DOHH2 (cell line): ENCODE measurements around the gene CFAP92.

Source experiments
- H3F3A ChIP-seq: fragments of 200-600 bp; sonication (generic), shearing (Covaris generic); 2 replicates; pipeline ENCODE4 v1.6.0; 2016; ENCODE audit warnings: antibody characterized with exemption, mild to moderate bottlenecking; ENCODE audit not compliant: control insufficient read depth, insufficient read depth
- H3K27ac ChIP-seq: fragments of 200-600 bp; sonication (generic); 2 replicates; pipeline ENCODE4 v1.5.1; 2014; ENCODE audit warnings: low read depth, mild to moderate bottlenecking, low read length, moderate library complexity
- H3K27me3 ChIP-seq: fragments of 200-600 bp; sonication (generic); 2 replicates; pipeline ENCODE4 v1.6.1; 2014; ENCODE audit warnings: mild to moderate bottlenecking, low read length, mixed read lengths; ENCODE audit not compliant: control insufficient read depth
- H3K36me3 ChIP-seq: fragments of 200-600 bp; sonication (generic); 2 replicates; pipeline ENCODE4 v1.6.1; 2014; ENCODE audit warnings: mild to moderate bottlenecking, low read length, moderate library complexity, mixed read lengths; ENCODE audit not compliant: control insufficient read depth
- H3K4me1 ChIP-seq: fragments of 200-600 bp; sonication (generic); 2 replicates; pipeline ENCODE4 v1.6.1; 2014; ENCODE audit warnings: mild to moderate bottlenecking, low read length, mixed read lengths; ENCODE audit not compliant: control insufficient read depth
- H3K4me2 ChIP-seq: fragments of 200-600 bp; sonication (generic); 2 replicates; pipeline ENCODE4 v1.6.0; 2014; ENCODE audit warnings: mild to moderate bottlenecking, low read length, moderate library complexity
- H3K4me3 ChIP-seq: fragments of 200-600 bp; sonication (generic); 2 replicates; pipeline ENCODE4 v1.5.1; 2014; ENCODE audit warnings: mild to moderate bottlenecking, low read length, mixed read lengths
- H3K79me2 ChIP-seq: fragments of 200-600 bp; sonication (generic); 2 replicates; pipeline ENCODE4 v1.6.1; 2014; ENCODE audit warnings: mild to moderate bottlenecking, low read length, mixed read lengths; ENCODE audit not compliant: control insufficient read depth
- H3K9me2 ChIP-seq: fragments of 200-600 bp; sonication (generic); replicated peaks from 2 replicates; pipeline ENCODE4 v1.6.1; 2014; ENCODE audit warnings: mild to moderate bottlenecking, low read length, mixed read lengths; ENCODE audit not compliant: control insufficient read depth
- H3K9me3 ChIP-seq: fragments of 200-600 bp; sonication (generic); 2 replicates; pipeline ENCODE4 v1.6.1; 2014; ENCODE audit warnings: antibody characterized with exemption, low read length, mixed read lengths; ENCODE audit not compliant: control insufficient read depth, insufficient read depth
- H4K20me1 ChIP-seq: fragments of 200-600 bp; sonication (generic); 2 replicates; pipeline ENCODE4 v1.6.0; 2014; ENCODE audit warnings: low read depth, mild to moderate bottlenecking, antibody characterized with exemption, low read length, moderate library complexity; ENCODE audit not compliant: control insufficient read depth, insufficient read depth
- CTCF ChIP-seq: fragments of 200-600 bp; sonication (generic); IDR thresholded peaks from one replicate; pipeline ENCODE4 v1.5.1; 2014; ENCODE audit warnings: antibody characterized with exemption, mild to moderate bottlenecking, low read depth, low read length; ENCODE audit not compliant: poor library complexity, severe bottlenecking
- EZH2phosphoT487 ChIP-seq: fragments of 200-600 bp; sonication (generic); IDR thresholded peaks from 2 replicates; pipeline ENCODE4 v1.6.1; 2017; ENCODE audit warnings: borderline replicate concordance, mild to moderate bottlenecking, antibody characterized with exemption, low read length, moderate library complexity, mixed read lengths

Gene CFAP92

GRCh38 chr3:129025108-129025507, 31.2 kb upstream of the CFAP92 start:
- H3K27me3 ChIP-seq = no peaks in the 10 kb centered on the region
- no peaks in the 10 kb centered on the region for H3F3A ChIP-seq
- no peaks in the 10 kb centered on the region for H3K9me3 ChIP-seq
- no peaks in the 10 kb centered on the region for H3K9me2 ChIP-seq
- no peak overlapping the region for H3K4me3 ChIP-seq
- H3K79me2 ChIP-seq = no peaks in the 10 kb centered on the region
- H3K4me1 ChIP-seq = peaks cover 14% of the 10 kb centered on the region
- no peaks in the 10 kb centered on the region for H4K20me1 ChIP-seq
- no peak overlapping the region for H3K4me2 ChIP-seq
- no peak for TF ChIP-seq EZH2phosphoT487
- no peak for TF ChIP-seq CTCF
- no peaks in the 10 kb centered on the region for H3K36me3 ChIP-seq
- no peak overlapping the region for H3K27ac ChIP-seq

DNA sequence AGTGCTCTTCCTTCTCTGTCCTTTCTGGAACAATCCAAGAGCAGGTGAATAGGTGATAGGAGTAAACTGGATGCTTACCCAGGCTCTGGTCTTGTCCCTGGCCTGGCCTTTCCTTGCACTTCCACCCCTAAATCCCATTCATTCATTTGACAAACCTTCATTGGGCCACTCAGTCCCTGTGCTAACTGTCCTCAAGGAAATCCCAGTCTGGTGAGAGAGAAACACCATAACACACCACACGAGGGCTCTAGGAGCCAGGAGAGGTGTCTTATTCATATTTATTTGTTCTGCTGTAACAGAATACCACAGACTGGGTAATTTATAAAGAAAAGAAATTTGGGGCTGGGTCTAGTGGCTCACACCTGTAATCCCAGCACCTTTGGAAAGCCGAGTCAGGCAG, 30.0 kb upstream of the CFAP92 start:
- Histone ChIP-seq H3K79me2 (no peaks in the 10 kb centered on the region), H3K27ac (no peak overlapping the region), H4K20me1 (no peaks in the 10 kb centered on the region), H3F3A (no peaks in the 10 kb centered on the region), H3K4me2 (no peak overlapping the region), H3K4me1 (peaks cover 14% of the 10 kb centered on the region), H3K9me2 (no peaks in the 10 kb centered on the region), H3K27me3 (no peaks in the 10 kb centered on the region), H3K36me3 (no peaks in the 10 kb centered on the region), H3K9me3 (no peaks in the 10 kb centered on the region), H3K4me3 (no peak overlapping the region)
- TF ChIP-seq CTCF (no peak), EZH2phosphoT487 (no peak)

DNA sequence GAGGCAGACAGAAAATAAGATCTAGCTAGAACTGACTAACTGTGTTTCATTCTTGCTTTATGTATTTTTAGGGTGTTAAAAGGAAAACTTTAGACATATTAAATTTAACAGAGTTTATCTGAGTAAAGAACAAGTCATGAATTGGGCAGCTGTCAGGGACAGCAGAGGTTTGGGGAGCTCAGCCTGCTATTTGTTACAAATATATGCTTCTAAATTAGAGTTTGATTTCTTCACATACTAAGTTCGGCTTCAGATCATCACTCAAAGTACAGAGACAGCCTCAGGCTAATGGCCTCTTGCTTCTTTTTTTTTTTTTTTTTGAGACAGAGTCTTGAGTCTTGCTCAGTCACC, 29.1 kb upstream of the CFAP92 start:
- Histone ChIP-seq H3F3A (no peaks in the 10 kb centered on the region), H3K27me3 (no peaks in the 10 kb centered on the region)
- no peak for TF ChIP-seq CTCF

More for the DNA sequence above, 29.1 kb upstream of the CFAP92 start:
- H3K79me2 ChIP-seq = no peaks in the 10 kb centered on the region
- H3K4me3 ChIP-seq = no peak overlapping the region
- no peaks in the 10 kb centered on the region for H3K9me3 ChIP-seq
- no peak overlapping the region for H3K4me2 ChIP-seq
- H4K20me1 ChIP-seq = no peaks in the 10 kb centered on the region
- no peaks in the 10 kb centered on the region for H3K36me3 ChIP-seq
- H3K27ac ChIP-seq = no peak overlapping the region
- no peaks in the 10 kb centered on the region for H3K9me2 ChIP-seq
- peaks cover 14% of the 10 kb centered on the region for H3K4me1 ChIP-seq
